GM12875 (cell line): ENCODE measurements around the gene WNT9B.

Experiments
- H3K4me3 ChIP-seq: one replicate; pipeline ENCODE4 v1.5.1; 2011; ENCODE audit warnings: low read depth, low read length, control low read depth
- TF ChIP-seq, protein P1 (sequence below): IDR thresholded peaks from 2 replicates; pipeline ENCODE4 v1.5.1; 2011; ENCODE audit warnings: low read depth, mild to moderate bottlenecking, control low read depth, inconsistent platforms, low read length, moderate library complexity, borderline replicate concordance; ENCODE audit not compliant: insufficient read depth

Gene WNT9B

DNA sequence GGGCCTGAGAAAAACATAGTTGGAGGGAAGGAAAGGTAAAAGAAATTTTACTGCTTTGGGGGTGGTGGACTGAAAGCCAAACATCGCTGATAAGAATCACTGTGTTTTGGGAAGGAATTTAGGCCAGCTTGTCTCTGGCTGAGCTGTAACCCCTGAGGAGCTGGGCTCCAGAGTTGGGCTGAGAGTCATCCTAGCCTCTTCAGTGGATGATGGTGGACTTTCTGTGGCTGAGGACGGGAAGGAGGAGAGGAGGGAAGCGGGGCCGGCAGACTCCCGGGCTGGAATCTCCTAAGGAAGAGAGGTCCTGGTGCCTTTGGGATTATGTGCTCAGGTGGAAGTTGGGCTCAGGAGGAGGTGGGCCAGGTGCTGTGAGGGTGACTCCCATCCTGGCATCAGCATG lies 8.6 kb downstream of the WNT9B start:
- H3K4me3 ChIP-seq, result no peak overlapping the region
- TF ChIP-seq, protein P1, sequence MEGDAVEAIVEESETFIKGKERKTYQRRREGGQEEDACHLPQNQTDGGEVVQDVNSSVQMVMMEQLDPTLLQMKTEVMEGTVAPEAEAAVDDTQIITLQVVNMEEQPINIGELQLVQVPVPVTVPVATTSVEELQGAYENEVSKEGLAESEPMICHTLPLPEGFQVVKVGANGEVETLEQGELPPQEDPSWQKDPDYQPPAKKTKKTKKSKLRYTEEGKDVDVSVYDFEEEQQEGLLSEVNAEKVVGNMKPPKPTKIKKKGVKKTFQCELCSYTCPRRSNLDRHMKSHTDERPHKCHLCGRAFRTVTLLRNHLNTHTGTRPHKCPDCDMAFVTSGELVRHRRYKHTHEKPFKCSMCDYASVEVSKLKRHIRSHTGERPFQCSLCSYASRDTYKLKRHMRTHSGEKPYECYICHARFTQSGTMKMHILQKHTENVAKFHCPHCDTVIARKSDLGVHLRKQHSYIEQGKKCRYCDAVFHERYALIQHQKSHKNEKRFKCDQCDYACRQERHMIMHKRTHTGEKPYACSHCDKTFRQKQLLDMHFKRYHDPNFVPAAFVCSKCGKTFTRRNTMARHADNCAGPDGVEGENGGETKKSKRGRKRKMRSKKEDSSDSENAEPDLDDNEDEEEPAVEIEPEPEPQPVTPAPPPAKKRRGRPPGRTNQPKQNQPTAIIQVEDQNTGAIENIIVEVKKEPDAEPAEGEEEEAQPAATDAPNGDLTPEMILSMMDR, result no peak

DNA sequence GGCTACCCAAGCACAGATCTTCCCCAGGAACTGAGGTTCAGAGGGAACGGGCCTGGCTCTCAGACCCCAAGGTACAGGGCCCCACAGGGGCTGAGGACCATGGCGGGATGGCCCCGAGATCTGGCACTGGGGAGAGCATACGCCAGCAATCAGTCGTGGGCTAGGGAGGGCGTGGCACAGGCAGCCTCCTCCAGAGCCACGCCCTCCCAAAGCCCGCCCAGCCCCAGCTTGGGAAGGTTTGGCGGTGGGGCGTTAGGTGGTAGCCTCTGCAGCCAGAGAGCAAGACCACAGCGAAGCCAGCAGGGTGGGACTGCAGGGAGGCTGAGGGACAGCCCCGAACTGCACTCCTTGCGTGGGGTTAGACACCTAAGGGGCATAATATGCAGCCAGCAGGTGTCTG lies 11.6 kb downstream of the WNT9B start:
- H3K4me3 ChIP-seq, result no peak overlapping the region
- TF ChIP-seq, protein P1, result no peak

DNA sequence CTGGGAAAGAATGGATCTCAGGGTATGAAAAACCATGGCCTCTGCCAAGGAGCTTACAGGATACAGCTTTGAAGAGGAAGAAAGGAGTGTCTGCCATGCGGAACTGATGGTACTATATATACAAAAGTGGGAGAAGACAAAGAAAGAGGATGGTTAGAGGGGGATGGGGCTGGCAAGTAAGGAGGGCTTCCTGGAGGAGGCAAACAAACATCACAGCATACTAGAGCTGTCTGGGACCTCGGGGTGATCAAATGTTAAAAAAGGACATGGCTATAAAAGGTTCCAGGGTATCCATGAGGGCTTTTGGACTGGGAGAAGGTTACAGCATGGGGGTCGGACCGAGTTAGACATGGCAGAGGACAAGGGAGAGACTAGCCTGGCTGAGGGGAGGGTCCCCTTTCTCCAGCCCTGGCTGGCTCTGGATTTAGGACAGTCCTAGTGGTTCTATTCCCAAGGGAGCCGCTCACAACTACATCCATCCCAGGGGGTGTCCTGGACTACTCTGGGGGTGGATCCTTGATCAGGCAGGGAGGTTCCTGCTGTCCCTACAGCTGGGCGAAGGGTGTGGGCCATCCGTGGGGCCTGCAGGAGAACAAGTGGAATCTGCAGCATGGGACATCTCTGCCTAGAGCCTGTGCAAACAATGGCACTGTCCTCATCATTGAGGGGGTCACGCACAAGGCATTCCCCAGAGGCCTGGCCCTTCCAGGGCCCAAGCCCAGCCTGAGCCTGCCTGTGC lies 12.2 kb downstream of the WNT9B start:
- H3K4me3 ChIP-seq, result no peak overlapping the region
- TF ChIP-seq, protein P1, result no peak

DNA sequence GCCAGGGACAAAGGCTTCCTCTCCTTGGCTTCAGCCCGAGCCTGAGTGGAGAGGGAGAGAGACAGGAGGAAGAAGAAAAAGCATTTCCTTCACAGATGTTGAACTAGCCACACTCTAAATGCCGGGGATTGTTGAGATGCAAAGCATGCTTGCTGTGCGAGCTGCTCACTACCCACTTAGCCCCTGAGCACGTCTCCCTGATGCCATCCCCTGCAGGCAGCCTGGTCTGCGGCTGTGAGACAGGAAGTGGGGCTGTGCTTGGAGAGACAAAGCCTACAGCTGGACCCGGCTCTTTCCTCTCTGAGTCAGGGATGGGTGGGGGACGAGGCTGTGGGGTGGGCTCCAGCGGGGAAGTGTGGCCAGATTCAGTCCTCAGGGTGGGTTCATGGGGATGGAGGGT lies 13.7 kb downstream of the WNT9B start:
- TF ChIP-seq, protein P1, result no peak
- no peak overlapping the region for H3K4me3 ChIP-seq

DNA sequence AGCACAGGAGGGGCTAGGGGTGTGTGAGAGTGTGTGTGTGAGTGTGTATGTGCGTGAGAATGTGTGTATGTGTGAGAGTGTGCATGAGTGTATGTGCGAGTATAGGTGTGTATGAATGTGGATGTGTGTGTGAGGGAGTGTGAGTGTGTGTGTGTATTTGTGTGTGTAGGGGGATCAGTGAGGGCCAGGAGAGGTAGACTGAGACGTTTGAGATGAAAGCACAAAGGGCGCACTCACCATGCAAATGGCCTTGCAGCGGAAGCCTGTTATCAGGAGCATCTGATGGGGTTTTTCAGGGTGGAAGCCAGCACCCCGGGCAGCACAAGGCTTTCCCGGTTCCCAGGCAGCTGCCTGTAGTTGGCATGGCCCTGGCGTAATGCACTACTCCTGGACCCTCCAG lies 14.9 kb downstream of the WNT9B start:
- no peak overlapping the region for H3K4me3 ChIP-seq
- TF ChIP-seq, protein P1, result no peak

DNA sequence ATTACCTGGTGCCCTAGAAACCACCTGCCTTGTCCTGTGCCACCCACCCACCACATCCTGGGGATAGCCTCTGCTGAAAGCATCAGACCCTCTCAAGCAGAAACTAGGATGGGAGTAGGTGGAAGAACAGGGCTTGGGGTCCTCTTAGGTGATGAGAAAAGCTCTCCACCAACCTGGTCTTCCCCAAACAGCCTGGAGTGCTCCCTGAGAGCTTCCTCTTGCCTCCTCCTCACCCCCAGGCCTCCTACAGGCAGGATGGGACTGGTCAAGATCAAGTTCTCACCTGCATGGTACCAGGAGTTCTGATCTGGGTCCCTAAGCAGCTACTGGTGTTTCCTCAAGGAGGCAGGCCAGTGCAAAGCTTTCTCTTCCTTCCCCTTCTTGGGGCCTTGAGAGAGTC lies 15.4 kb downstream of the WNT9B start:
- H3K4me3 ChIP-seq, result no peak overlapping the region
- TF ChIP-seq, protein P1, result no peak

DNA sequence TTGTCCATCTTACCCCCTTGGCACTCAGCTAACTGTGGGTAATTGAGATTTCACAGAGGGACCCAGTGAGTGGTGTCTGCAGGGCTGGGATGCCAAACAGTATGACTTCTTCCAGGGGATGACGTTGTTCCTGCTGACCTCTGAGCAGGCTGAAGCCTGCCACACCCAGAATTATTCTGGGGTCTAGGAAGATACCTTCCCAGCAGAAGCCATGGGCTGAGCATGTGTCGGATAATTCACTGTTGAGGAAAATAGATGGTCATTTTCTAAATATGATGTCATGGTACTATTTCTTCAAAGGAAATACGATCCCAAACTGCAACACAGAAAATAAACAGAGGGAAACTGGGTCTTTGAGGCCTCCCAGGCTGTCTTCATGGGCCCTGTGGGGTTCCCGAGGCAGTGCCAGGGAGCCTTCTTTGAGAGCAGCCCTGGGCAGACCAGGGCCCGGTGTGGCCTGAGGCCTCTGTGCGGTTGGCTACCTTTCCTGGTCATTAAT lies 17.4 kb downstream of the WNT9B start:
- TF ChIP-seq, protein P1, result no peak
- H3K4me3 ChIP-seq, result no peak overlapping the region
